Activated CD8-positive, alpha-beta T cell treated with anti-CD3 and anti-CD28 coated beads for 36 hours (primary cell): ENCODE results near the gene APEX1. TPM values are rescaled to one million over a fixed set of nuclear protein-coding genes. Genes with fewer than 3 reads are reported as not detected.

Experiments
- ATAC-seq: fragments of 200-7000 bp; cut with Tn5 transposase; one replicate; pipeline ENCODE4 v1.10.0; 2021; ENCODE audit warnings: mild to moderate bottlenecking, moderate library complexity
- CTCF ChIA-PET: fragments of 350-600 bp; sonication (Branson Sonifier 250); formaldehyde crosslinking; loops from one replicate; lab custom pipeline; 2021; ENCODE audit warnings: antibody characterized with exemption; lab: Charles Lee
- POLR2A ChIA-PET: fragments of 350-600 bp; sonication (Branson Sonifier 250); formaldehyde crosslinking; loops from one replicate; lab custom pipeline; 2021; ENCODE audit warnings: antibody characterized with exemption; lab: Charles Lee
- DNase-seq: peaks from one replicate; pipeline ENCODE4 v3.0.0-alpha.2; 2020
- H3K27ac Mint-ChIP-seq: one replicate; pipeline ENCODE4 v1.8.0; 2021; ENCODE audit warnings: mild to moderate bottlenecking, mixed read lengths
- H3K27me3 Mint-ChIP-seq: one replicate; pipeline ENCODE4 v1.8.0; 2021; ENCODE audit warnings: mixed read lengths
- H3K36me3 Mint-ChIP-seq: one replicate; pipeline ENCODE4 v1.8.0; 2021; ENCODE audit warnings: low read depth, mixed read lengths
- H3K4me1 Mint-ChIP-seq: one replicate; pipeline ENCODE4 v1.8.0; 2021; ENCODE audit warnings: low read depth, mixed read lengths
- H3K4me3 Mint-ChIP-seq: one replicate; pipeline ENCODE4 v1.8.0; 2021; ENCODE audit warnings: mild to moderate bottlenecking, moderate library complexity, mixed read lengths
- H3K9me3 Mint-ChIP-seq: one replicate; pipeline ENCODE4 v1.8.0; 2021; ENCODE audit warnings: mixed read lengths
- CTCF ChIP-seq: fragments of 200-600 bp; IDR thresholded peaks from one replicate; pipeline ENCODE4 v1.8.0; 2022; ENCODE audit warnings: antibody characterized with exemption, mild to moderate bottlenecking
- intact Hi-C: fragments of 100-400 bp; cut with micrococcal nuclease; formaldehyde crosslinking; loops from one replicate; pipeline ENCODE4 v1.10.0; 2022
- total RNA-seq, 2 experiments: library from RNA; stranded (reverse); gene quantifications; one replicate each; pipeline ENCODE4 v1.2.3, GENCODE V29; 2021

APEX1 gene
- total RNA-seq, 2 experiments from 2014 or later: 196 to 211 TPM

- peak; percentile 45 for DNase-seq
- Mint-ChIP-seq H3K27ac (peak overlapping the region; percentile 97), H3K36me3 (peaks cover 2% of the 10 kb centered on the region), H3K4me1 (peaks cover 45% of the 10 kb centered on the region), H3K9me3 (no peaks in the 10 kb centered on the region), H3K4me3 (peak overlapping the region; percentile 92), H3K27me3 (no peaks in the 10 kb centered on the region)
- ATAC-seq: peak; percentile 45
- POLR2A ChIA-PET: interaction anchor here (0.7 to 4.7 kb wide), 12 partner anchors 12 to 269 kb away, joined by 3 to 43 read pairs (median 6); partner anchors contain the start of genes APEX1, OSGEP, PARP2 and PIP4P1
- no peak for TF ChIP-seq CTCF
- CTCF ChIA-PET: interaction anchor here (0.9 to 3.9 kb wide), 14 partner anchors 9 to 277 kb away, joined by 3 to 72 read pairs (median 10); partner anchors contain the start of genes APEX1, CCNB1IP1, OSGEP and PIP4P1
- intact Hi-C loops: loop anchor here (2.0 to 5.0 kb wide), 3 partner anchors 41 to 199 kb away; partner anchors contain the start of genes APEX1, CCNB1IP1 and OSGEP
These were observed 41.3 kb upstream of the APEX1 start for GRCh38 chr14:20413744-20414082.

GRCh38 chr14:20415782-20416206, 39.2 kb upstream of the APEX1 start:
- CTCF ChIA-PET: interaction anchor here (0.6 to 3.9 kb wide), 39 partner anchors 9 to 269 kb away, joined by 3 to 72 read pairs (median 5); partner anchors contain the start of genes APEX1, CCNB1IP1, OSGEP and PIP4P1
- POLR2A ChIA-PET: interaction anchor here (0.6 to 4.7 kb wide), 7 partner anchors 13 to 73 kb away, joined by 4 to 43 read pairs (median 14); partner anchors contain the start of genes APEX1, OSGEP, PARP2 and PNP
- Mint-ChIP-seq H3K27me3 (no peaks in the 10 kb centered on the region), H3K4me3 (no peak overlapping the region), H3K4me1 (peaks cover 36% of the 10 kb centered on the region), H3K36me3 (no peaks in the 10 kb centered on the region), H3K27ac (peak overlapping the region; percentile 49), H3K9me3 (no peaks in the 10 kb centered on the region)
- ATAC-seq: peak; percentile 52
- intact Hi-C loops: no loop called here
- TF ChIP-seq CTCF: peak; percentile 85
- DNase-seq: peak; percentile 61

- peaks cover 32% of the 10 kb centered on the region for H3K4me1 Mint-ChIP-seq
- H3K36me3 Mint-ChIP-seq: no peaks in the 10 kb centered on the region
- no peak overlapping the region for H3K4me3 Mint-ChIP-seq
- intact Hi-C loops: no loop called here
- no peaks in the 10 kb centered on the region for H3K27me3 Mint-ChIP-seq
- CTCF ChIA-PET: interaction anchor here (0.6 to 3.9 kb wide), 36 partner anchors 8 to 268 kb away, joined by 3 to 72 read pairs (median 5); partner anchors contain the start of genes APEX1, CCNB1IP1, OSGEP and PIP4P1
- H3K9me3 Mint-ChIP-seq: no peaks in the 10 kb centered on the region
- no peak for ATAC-seq
- no peak for TF ChIP-seq CTCF
- POLR2A ChIA-PET: interaction anchor here (0.6 to 4.7 kb wide), 6 partner anchors 12 to 73 kb away, joined by 4 to 43 read pairs (median 18); partner anchors contain the start of genes APEX1, OSGEP, PARP2 and PNP
- DNase-seq: no peak
- peak overlapping the region; percentile 49 for H3K27ac Mint-ChIP-seq
These were observed 38.8 kb upstream of the APEX1 start for GRCh38 chr14:20416223-20416622.

- ChIA-PET CTCF (interaction anchor here (0.7 to 1.9 kb wide), 5 partner anchors 11 to 90 kb away, joined by 3 to 6 read pairs (median 4); partner anchors contain the start of gene PIP4P1), POLR2A (interaction anchor here (0.9 to 1.6 kb wide), 3 partner anchors 12 to 55 kb away, joined by 3 to 5 read pairs (median 3); partner anchors contain the start of genes APEX1 and OSGEP)
- DNase-seq: no peak
- Mint-ChIP-seq H3K27ac (no peak overlapping the region), H3K27me3 (no peaks in the 10 kb centered on the region), H3K4me3 (no peak overlapping the region), H3K4me1 (peaks cover 24% of the 10 kb centered on the region), H3K36me3 (no peaks in the 10 kb centered on the region), H3K9me3 (no peaks in the 10 kb centered on the region)
- intact Hi-C loops: no loop called here
- TF ChIP-seq CTCF: no peak
- no peak for ATAC-seq
These were observed 37.5 kb upstream of the APEX1 start for GRCh38 chr14:20417250-20418186.
